ENCODE data around the gene AKR1C2.

Gene AKR1C2

DNA sequence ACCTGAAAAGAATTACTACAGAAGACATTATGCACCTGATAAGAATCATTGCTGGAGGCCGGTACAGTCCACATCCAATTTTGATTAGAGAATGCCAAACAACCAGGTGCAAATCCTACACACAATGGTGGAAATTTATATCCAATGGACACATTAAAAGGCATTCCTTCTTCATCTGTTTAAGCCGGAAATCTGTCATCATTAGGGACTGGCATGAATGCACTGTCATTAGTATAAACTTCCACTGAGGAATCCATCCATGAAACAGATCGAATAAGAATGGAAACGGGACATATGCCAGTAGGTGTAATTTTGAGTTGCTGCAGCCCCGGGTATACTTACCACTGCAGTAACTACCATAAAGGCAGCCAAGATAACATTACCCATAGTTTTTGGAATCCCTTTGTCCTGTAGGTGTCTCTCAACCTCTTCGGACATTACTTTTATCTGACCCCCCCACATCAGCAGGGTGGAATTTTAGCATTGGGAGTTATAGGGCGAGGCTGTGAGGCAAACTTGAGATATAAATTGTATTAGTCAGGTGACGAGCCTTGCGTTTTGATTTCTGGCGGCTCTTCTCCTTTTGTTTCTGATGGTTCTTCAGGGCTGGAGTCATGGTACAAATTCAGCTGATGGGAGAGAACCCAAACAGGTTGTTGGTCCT lies 36.5 kb upstream of the AKR1C2 start:
- Histone ChIP-seq H3K9me3 (ENCODE audit: control insufficient read depth, insufficient read depth, low read depth, low read length) (no peaks in the 10 kb centered on the region), H3K36me3 (ENCODE audit: control insufficient read depth in 2 of 2, insufficient read depth in 1 of 2, low read length in 2 of 2) (no peaks in the 10 kb centered on the region), H3K4me3 (ENCODE audit: low read depth, low read length) (no peak overlapping the region), H3K27ac (ENCODE audit: extremely low read depth, low read depth, low read length) (no peak overlapping the region), H3K4me1 (ENCODE audit: control insufficient read depth, insufficient read depth, low read length) (no peaks in the 10 kb centered on the region)
- ChIA-PET POLR2A (no interaction called here), CTCF (interaction anchor here (1.1 kb wide), 1 partner anchor 393 kb away, joined by 4 read pairs; no protein-coding TSS in a partner anchor)
- no peak for TF ChIP-seq GLIS1 (tag by site-specific recombination; IDR thresholded peaks at IDR 0.05)
- TF ChIP-seq ZNF530 (tag by site-specific recombination; IDR thresholded peaks at IDR 0.05; ENCODE audit: low read depth): no peak
- no peak for TF ChIP-seq HOXC10 (CRISPR knock-in tag; IDR thresholded peaks at IDR 0.05)

DNA sequence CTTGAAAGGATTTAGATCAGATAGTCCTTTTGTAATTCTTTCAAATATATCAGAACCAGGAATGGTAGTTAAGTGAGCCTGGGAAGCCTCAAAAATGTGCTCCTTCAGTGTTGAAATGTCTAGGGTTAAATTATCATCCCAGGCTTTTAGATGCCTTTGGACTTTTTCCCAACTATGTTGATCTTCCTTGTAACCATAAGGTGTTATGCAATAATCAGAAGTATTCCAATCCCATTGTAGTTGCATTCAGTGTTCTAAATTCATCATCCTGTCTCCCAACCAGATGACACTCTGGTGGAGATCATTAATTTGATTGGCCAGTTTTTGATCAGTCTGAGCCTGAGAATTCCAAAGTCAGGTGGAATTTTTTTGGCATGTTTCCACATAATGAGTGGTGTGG lies 35.1 kb upstream of the AKR1C2 start:
- Histone ChIP-seq H3K4me1 (ENCODE audit: control insufficient read depth, insufficient read depth, low read length) (no peaks in the 10 kb centered on the region), H3K9me3 (ENCODE audit: control insufficient read depth, insufficient read depth, low read depth, low read length) (no peaks in the 10 kb centered on the region), H3K4me3 (ENCODE audit: low read depth, low read length) (no peak overlapping the region), H3K27ac (ENCODE audit: extremely low read depth, low read depth, low read length) (no peak overlapping the region), H3K36me3 (ENCODE audit: control insufficient read depth in 2 of 2, insufficient read depth in 1 of 2, low read length in 2 of 2) (no peaks in the 10 kb centered on the region)
- no peak for TF ChIP-seq ZNF791 (tag by site-specific recombination; IDR thresholded peaks at IDR 0.05)
- no peak for TF ChIP-seq TRIM28 (IDR thresholded peaks at IDR 0.05; ENCODE audit: borderline replicate concordance, low read length)
- no peak for TF ChIP-seq OVOL3 (tag by site-specific recombination; IDR thresholded peaks at IDR 0.05)
- no peak for TF ChIP-seq GLI2 (tag by site-specific recombination; IDR thresholded peaks at IDR 0.05; ENCODE audit: borderline replicate concordance, low read depth)
- TF ChIP-seq, protein P1, sequence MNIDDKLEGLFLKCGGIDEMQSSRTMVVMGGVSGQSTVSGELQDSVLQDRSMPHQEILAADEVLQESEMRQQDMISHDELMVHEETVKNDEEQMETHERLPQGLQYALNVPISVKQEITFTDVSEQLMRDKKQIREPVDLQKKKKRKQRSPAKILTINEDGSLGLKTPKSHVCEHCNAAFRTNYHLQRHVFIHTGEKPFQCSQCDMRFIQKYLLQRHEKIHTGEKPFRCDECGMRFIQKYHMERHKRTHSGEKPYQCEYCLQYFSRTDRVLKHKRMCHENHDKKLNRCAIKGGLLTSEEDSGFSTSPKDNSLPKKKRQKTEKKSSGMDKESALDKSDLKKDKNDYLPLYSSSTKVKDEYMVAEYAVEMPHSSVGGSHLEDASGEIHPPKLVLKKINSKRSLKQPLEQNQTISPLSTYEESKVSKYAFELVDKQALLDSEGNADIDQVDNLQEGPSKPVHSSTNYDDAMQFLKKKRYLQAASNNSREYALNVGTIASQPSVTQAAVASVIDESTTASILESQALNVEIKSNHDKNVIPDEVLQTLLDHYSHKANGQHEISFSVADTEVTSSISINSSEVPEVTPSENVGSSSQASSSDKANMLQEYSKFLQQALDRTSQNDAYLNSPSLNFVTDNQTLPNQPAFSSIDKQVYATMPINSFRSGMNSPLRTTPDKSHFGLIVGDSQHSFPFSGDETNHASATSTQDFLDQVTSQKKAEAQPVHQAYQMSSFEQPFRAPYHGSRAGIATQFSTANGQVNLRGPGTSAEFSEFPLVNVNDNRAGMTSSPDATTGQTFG (tag by site-specific recombination; IDR thresholded peaks at IDR 0.05; ENCODE audit: borderline replicate concordance): no peak
- TF ChIP-seq ZNF433 (tag by site-specific recombination; IDR thresholded peaks at IDR 0.05; ENCODE audit: low read depth): no peak
- TF ChIP-seq ZNF664 (tag by site-specific recombination; IDR thresholded peaks at IDR 0.05): no peak
- no peak for TF ChIP-seq BCL11A (tag by site-specific recombination; IDR thresholded peaks at IDR 0.05; ENCODE audit: low read depth)
- TF ChIP-seq ZFP3 (tag by site-specific recombination; IDR thresholded peaks at IDR 0.05; ENCODE audit: low read depth): no peak
- no peak for TF ChIP-seq ZBTB6 (tag by site-specific recombination; IDR thresholded peaks at IDR 0.05)
- no peak for TF ChIP-seq ZNF560 (tag by site-specific recombination; IDR thresholded peaks at IDR 0.05; ENCODE audit: borderline replicate concordance)
- TF ChIP-seq ZNF23 (tag by site-specific recombination; IDR thresholded peaks at IDR 0.05; ENCODE audit: borderline replicate concordance): no peak
- no peak for TF ChIP-seq MYNN (tag by site-specific recombination; IDR thresholded peaks at IDR 0.05; ENCODE audit: borderline replicate concordance)
- TF ChIP-seq ZNF654 (tag by site-specific recombination; IDR thresholded peaks at IDR 0.05; ENCODE audit: low read depth): no peak
- TF ChIP-seq ZNF610 (tag by site-specific recombination; IDR thresholded peaks at IDR 0.05; ENCODE audit: borderline replicate concordance): no peak
- no peak for TF ChIP-seq ZNF600 (tag by site-specific recombination; IDR thresholded peaks at IDR 0.05)
- no peak for TF ChIP-seq BCL11B (tag by site-specific recombination; IDR thresholded peaks at IDR 0.05; ENCODE audit: low read depth)
- no peak for TF ChIP-seq CTCF (tag by site-specific recombination; IDR thresholded peaks at IDR 0.05)
- TF ChIP-seq SP2 (tag by site-specific recombination; IDR thresholded peaks at IDR 0.05): no peak
- no peak for TF ChIP-seq ZBTB48 (tag by site-specific recombination; IDR thresholded peaks at IDR 0.05)
- ChIA-PET CTCF (no interaction called here), POLR2A (no interaction called here)
